GM21737 (cell line): Measurements from ENCODE around the gene HOMER3.
"Not testable (repeated sequence)": the region's sequence is repeated elsewhere in the genome, so short reads cannot be mapped to it uniquely, and the experiment has no call there.

Experiments
- ATAC-seq: cut with Tn5 transposase; IDR thresholded peaks from one replicate; pipeline ENCODE4 v1.9.1; 2021; ENCODE audit warnings: mild to moderate bottlenecking, moderate library complexity; ENCODE audit not compliant: unreplicated experiment

Gene HOMER3

DNA sequence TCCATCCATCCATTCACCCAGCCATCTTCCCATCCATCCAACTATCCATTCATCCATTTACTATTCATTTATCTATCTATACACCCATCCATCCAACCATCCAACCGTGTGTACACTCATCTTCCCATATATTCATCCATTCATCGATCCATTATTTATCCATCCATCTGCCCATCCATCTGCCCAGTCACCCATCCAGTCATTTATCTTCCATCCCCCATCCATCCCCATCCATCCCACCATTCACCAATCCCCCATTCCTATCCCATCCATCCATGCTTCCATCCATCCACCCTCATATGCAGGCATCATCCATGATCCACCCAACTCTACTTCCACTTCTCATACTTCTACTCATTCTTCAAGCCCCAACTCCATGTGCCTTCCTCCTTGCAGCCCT is 14.0 kb upstream of the HOMER3 start:
- ATAC-seq, result no peak

DNA sequence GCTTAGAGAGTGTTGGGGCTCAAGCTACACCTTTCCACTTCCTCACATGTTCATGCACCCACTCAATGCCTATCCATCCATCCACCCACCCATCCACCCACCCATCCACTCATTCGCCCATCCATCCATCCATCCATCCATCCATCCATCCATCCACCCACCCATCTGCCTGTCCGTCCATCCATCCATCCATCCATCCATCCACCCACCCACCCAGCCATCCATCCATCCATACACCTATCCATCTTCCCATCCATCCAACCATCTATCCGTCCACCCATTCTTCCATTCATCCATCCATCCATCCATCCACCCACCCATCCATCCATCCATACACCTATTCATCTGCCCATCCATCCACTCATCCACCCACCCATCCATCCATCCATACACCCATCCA is 13.1 kb upstream of the HOMER3 start:
- no peak for ATAC-seq

DNA sequence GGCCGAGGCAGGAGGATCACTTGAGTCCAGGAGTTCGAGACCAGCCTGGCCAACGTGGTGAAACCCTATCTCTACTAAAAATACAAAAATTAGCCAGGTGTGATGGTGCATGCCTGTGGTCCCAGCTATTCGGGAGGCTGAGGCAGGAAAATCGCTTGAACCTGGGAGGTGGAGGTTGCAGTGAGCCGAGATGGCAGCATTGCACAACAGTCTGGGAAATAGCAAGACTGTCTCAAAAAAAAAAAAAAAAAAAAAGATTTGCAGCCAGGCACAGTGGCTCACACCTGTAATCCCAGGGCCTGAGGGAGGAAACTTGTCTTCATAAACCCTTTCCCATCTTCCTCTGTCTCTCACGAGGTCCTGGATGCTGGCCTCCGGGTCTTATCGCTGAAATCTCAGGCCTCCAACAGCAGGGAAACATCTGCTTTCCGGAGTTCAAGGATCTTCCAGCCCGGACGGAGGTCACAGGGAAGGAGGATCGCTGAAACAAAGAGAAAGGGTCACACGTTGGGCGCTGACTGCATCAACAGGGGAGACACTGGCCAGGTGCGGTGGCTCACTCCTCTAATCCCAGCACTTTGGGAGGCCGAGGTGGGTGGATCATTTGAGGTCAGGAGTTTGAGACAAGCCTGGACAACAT is 11.5 kb upstream of the HOMER3 start:
- not testable (repeated sequence) for ATAC-seq

GRCh38 chr19:18951721-18952281 is 10.8 kb upstream of the HOMER3 start:
- ATAC-seq, result no peak

GRCh38 chr19:18949858-18950257 is 8.8 kb upstream of the HOMER3 start:
- no peak for ATAC-seq

DNA sequence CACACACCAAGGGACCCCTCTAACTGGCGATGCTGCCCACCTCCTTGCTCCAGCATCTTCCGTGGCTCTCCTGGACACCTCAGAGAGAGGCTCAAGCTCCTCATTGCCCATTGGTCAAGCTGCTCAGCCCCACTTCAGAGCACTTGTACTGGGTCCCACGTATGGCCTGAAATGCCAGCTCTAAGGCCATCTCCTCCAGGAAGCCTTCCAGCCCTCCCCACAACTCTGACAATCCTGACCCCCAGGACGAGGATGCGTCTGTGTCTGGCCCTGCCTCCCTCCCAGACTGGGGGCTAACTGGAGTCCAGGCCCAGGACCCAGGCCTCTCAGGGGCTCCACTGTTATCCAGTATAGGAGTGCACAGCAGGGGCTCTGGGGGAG is 7.9 kb upstream of the HOMER3 start:
- ATAC-seq, result no peak

DNA sequence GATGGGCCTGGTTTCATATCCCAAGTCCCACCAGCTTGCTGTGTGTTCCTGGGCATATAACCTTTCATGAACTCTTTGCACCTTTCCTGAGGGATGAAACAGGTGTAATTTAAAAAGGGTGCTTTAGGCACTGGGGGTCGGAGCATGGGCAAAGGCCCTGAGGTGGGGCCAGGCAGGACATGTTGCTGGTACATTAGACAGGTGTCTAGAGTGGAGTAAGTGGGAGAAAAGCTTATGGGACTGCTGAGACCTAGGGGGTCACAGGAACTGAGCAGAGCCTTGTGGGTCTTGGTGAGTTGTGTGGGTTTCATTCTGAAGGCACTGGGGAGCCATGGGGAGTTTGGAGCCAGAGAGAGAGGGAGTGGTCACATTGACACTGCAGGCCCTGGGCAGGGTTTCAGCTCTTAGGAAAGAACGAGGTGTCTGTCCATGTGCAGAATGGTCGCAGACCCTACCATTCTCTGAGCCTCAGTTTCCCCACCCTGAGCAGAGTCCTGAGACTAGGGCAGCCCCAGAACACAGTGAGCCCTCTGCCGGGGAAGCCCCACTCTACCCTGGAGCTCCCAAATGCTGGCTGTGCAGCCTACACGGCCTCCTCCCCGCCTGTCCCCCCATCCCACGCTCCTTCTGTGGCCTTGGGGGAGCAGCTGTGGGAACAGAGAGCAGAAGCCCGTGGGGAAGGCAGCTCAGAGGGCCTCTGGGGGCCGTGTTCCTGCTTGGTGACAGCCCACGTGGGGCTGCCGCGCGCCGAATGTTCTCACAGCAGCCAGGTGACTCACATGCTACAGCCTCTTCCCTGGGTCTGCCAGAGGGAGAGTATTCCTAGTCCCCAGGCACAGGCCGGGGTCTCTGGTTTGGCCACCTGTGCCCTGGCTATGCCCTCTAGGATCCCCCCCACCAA is 7.3 kb upstream of the HOMER3 start:
- no peak for ATAC-seq

- no peak for ATAC-seq
Observed at GRCh38 chr19:18946918-18947317, 5.9 kb upstream of the HOMER3 start.

GRCh38 chr19:18946335-18946734 is 5.3 kb upstream of the HOMER3 start:
- no peak for ATAC-seq

GRCh38 chr19:18945297-18945696 is 4.3 kb upstream of the HOMER3 start:
- no peak for ATAC-seq

DNA sequence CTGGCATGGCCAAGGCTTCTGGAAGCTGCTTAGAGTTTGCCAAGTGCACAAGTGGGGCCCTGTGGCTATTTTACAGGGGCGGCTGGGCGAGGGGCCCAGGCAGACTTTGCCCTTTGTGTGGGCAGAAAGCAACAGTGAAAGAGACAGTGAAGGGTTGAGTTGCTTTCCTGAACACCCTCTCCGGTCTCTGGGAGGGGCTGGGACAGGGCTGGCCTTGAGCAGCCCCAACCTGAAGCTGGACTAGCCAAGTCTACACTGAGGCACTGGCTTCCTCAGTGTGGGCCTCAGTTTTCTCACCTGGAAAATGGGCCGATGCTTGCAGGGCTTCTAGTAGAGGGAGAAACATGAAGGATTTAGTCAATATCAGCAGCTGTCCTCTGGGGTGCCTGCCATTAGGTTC is 2.4 kb upstream of the HOMER3 start:
- ATAC-seq, result no peak

DNA sequence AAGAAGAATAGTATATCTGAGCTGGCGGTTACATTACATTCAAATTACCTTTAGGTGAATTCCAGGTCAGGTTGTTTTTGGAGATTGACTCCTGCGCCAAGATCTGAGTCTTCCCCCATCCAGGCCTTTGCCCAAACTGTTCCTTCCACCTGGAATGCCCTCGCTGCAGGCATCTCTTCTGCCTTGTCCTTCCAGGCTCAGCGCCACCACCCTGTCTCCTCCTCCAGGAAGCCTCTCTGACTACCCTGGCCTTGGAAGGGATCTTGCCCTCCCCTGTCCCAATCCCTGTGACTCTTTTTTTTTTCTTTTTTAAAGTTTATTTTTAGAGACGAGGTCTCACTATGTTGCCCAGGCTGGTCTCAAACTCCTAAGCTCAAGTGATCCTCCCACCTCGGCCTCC is 1.7 kb upstream of the HOMER3 start:
- no peak for ATAC-seq

- ATAC-seq, result no peak
Observed at GRCh38 chr19:18941628-18942354, 774 bp upstream of the HOMER3 start.

DNA sequence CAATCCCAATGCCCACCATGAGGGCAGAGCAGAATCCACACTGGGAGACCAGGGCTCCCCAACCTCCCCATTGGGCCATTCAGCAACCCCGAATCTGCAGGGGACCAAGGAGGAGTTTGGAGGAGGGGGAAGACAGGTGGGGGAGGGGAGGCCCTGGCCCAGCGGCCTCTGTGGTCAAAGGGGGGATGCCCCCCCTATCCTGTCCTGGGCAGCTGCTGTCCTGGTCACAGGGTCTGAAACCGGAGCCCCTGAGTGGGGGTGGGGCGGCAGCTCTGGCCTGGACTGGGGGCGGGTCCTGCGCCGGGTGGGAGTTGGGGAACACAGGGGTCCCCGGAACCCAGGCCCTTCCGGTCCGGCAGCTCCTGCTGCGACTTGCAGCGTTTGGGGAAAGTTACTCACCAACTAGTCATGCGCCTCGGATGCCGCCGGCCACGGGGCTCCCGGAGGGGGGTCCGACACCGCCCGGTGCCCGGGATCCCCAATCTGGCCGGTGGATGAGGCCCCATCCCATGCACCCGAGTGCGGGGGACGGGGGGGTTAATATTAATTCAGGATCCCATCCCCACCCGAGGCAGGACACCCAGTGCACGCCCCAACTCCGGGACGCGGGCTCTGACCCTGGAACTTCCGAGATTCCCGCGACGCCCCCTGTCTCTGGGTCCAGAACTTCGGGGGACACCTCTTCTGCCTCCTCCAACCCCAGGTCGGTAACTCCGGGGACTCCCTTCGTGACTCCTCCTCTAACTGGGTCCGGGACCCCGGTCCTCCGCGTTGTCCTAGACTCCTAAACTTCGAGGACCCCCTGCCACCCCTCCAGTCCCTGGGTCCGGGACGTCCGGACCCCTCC is 872 bp downstream of the HOMER3 start:
- ATAC-seq, result no peak

GRCh38 chr19:18939163-18939562 is 1.9 kb downstream of the HOMER3 start:
- no peak for ATAC-seq

- no peak for ATAC-seq
Observed at GRCh38 chr19:18933297-18933696, 7.7 kb downstream of the HOMER3 start.

- no peak for ATAC-seq
Observed at GRCh38 chr19:18932216-18932841, 8.7 kb downstream of the HOMER3 start.

GRCh38 chr19:18931316-18932162 is 9.5 kb downstream of the HOMER3 start:
- no peak for ATAC-seq

GRCh38 chr19:18929311-18929710 is 11.7 kb downstream of the HOMER3 start:
- no peak for ATAC-seq
